Stomach smooth muscle (tissue), 2 donors: Measurements from ENCODE around the gene SDR42E2.
"Not testable (repeated sequence)": the region's sequence is repeated elsewhere in the genome, so short reads cannot be mapped to it uniquely, and the experiment has no call there.

Source experiments
- H3K27ac ChIP-seq: one replicate; pipeline ENCODE4 v1.7.0; 2013; ENCODE audit warnings: mild to moderate bottlenecking, low read length, inconsistent platforms
- H3K27me3 ChIP-seq, 2 donors: one replicate each; pipeline ENCODE4 v1.7.0; 2013; ENCODE audit warnings: low read length in 2 of 2; ENCODE audit not compliant: insufficient read depth in 2 of 2, control insufficient read depth in 1 of 2
- H3K36me3 ChIP-seq, 2 donors: one replicate each; pipeline ENCODE4 v1.7.0; 2013; ENCODE audit warnings: low read length in 2 of 2; ENCODE audit not compliant: control insufficient read depth in 2 of 2, insufficient read depth in 2 of 2
- H3K4me1 ChIP-seq: one replicate; pipeline ENCODE4 v1.7.0; 2013; ENCODE audit warnings: low read length; ENCODE audit not compliant: control insufficient read depth, insufficient read depth
- H3K4me3 ChIP-seq, 2 donors: one replicate each; pipeline ENCODE4 v1.7.0; 2013; ENCODE audit warnings: low read length in 2 of 2
- H3K9ac ChIP-seq, 2 donors: one replicate each; pipeline ENCODE4 v1.7.0; 2013; ENCODE audit warnings: low read length in 2 of 2, mild to moderate bottlenecking in 1 of 2
- H3K9me3 ChIP-seq, 2 donors: one replicate each; pipeline ENCODE4 v1.7.0; 2013; ENCODE audit warnings: low read length in 2 of 2; ENCODE audit not compliant: control insufficient read depth in 2 of 2
- donor health status: healthy.
- donor health status: Pancreatic carcinoma.

The SDR42E2 gene

DNA sequence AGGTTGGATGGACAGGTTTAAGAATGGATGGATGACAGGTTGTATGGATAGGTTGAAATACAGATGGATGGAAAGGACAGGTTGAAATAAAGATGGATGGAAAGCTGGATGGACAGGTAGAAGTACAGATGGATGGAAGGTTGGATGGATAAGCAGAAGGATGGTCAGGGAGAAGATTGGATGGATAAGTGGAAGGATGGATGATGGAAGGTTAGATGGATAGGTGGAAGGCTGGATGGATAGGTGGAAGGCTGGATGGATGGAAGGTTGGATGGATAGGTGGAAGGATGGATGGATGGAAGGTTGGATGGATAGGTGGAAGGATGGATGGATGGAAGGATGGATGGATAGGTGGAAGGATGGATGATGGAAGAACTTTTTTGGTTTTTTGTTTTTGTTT, 905 bp upstream of the SDR42E2 start:
- Histone ChIP-seq H3K27me3 (peaks cover 8 to 13% of the 10 kb centered on the region in 2 donors), H3K36me3 (no peaks in the 10 kb centered on the region), H3K4me1 (no peaks in the 10 kb centered on the region), H3K27ac (no peak overlapping the region), H3K9me3 (peaks cover 0 to under 1% of the 10 kb centered on the region in 2 donors), H3K9ac (no peak overlapping the region), H3K4me3 (no peak overlapping the region)

DNA sequence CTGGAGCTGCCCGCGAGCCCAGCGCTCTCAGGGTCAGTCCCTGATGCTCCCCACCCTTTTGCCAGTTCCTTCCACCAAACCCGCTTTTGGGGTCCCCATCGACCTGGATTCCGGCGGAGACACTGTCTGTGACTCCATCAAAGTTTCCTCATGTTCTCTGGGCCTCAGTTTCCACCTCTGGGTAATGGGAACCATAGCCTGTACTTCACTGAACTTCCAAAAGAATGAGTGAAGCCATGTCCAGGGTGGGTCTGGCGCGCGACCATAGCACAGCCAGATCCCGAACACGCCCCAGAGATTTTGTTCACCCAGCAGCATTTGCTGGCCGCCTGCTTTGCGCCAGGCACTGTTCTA, 327 bp downstream of the SDR42E2 start:
- peaks cover 8 to 13% of the 10 kb centered on the region in 2 donors for H3K27me3 ChIP-seq
- H3K36me3 ChIP-seq, result no peaks in the 10 kb centered on the region
- no peaks in the 10 kb centered on the region for H3K4me1 ChIP-seq
- H3K9me3 ChIP-seq, result peaks cover 0 to 5% of the 10 kb centered on the region in 2 donors
- no peak overlapping the region for H3K27ac ChIP-seq
- no peak overlapping the region for H3K9ac ChIP-seq
- no peak overlapping the region for H3K4me3 ChIP-seq

DNA sequence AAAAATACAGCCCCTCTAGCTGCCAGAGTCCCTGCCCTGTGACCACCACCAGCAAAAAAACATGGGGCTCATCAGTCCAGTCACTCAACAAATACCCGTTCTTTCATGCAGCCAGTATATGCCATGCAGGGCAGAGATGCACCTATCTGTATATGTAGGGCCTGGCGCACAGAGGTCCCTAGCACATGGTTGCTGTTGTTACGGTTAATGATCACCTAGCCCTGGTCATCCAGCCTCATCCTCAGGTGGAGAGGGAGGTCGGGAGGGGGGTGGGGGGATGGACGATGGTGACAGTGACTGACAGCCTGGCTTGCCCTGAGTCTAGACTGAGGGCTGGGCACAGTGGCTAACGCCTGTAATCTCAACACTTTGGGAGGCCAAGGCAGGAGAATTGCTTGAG, 1.5 kb downstream of the SDR42E2 start:
- Histone ChIP-seq H3K36me3 (no peaks in the 10 kb centered on the region), H3K4me1 (no peaks in the 10 kb centered on the region), H3K9me3 (peaks cover 0 to 5% of the 10 kb centered on the region in 2 donors), H3K4me3 (no peak overlapping the region), H3K27ac (no peak overlapping the region), H3K27me3 (peaks cover 8 to 13% of the 10 kb centered on the region in 2 donors), H3K9ac (no peak overlapping the region)

DNA sequence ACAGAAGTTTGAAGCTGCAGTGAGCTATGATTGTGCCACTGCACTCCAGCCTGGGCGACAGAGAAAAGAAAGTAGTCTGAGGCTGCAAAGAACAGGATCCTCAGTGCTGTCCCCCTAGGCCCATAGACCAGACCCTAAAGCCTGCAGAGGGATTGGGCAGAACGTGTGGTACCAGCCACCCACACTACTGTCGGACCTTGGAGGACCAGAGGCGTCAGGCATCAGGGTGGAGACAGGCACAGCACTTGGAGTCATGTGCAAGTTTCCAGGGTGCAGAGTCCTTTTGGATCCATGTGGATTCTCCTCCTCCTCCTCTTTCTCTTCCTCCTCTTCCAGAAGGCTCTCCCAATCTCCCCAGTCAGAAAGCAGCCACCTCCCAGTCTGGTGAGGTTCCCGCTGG, 2.2 kb downstream of the SDR42E2 start:
- Histone ChIP-seq H3K27ac (no peak overlapping the region), H3K36me3 (no peaks in the 10 kb centered on the region), H3K27me3 (peaks cover 8 to 13% of the 10 kb centered on the region in 2 donors), H3K9me3 (peaks cover 0 to 5% of the 10 kb centered on the region in 2 donors), H3K4me3 (no peak overlapping the region), H3K4me1 (no peaks in the 10 kb centered on the region), H3K9ac (no peak overlapping the region)

DNA sequence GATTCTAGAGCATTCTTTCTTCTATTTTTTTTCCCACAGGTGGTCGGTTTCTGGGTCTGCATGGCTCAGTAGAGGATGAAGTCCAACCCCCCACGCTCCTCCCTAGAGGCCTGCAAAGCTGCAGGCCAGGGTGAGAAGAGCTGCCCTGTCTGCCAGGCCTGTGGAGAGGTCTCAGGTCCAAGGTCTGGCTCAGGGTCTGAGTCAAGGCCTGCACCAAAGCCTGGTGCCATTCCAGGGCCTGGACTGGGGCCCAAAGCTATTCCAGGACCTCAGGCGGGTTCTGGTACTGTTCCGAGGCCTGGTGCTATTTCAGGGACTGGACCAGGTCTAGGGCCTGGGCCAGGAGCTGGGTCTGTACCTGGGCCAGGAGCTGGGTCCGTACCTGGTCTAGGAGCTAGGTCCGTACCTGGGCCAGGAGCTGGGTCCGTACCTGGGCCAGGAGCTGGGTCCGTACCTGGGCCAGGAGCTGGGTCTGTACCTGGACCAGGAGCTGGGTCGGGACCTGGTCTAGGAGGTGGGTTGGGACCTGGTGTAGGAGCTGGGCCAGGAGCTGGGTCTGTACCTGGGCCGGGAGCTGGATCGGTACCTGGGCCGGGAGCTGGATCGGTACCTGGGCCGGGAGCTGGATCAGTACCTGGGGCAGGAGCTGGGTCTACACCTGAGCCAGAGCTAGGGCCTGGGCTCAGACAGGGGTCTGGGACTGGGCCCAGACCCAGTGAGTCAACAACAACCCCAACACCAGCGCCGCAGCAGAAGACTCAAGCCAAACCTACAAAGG, 3.4 kb downstream of the SDR42E2 start:
- Histone ChIP-seq H3K9ac (no peak overlapping the region), H3K27me3 (peaks cover 8 to 13% of the 10 kb centered on the region in 2 donors), H3K36me3 (no peaks in the 10 kb centered on the region), H3K4me3 (no peak overlapping the region), H3K4me1 (no peaks in the 10 kb centered on the region), H3K27ac (no peak overlapping the region), H3K9me3 (peaks cover 0 to 5% of the 10 kb centered on the region in 2 donors)

DNA sequence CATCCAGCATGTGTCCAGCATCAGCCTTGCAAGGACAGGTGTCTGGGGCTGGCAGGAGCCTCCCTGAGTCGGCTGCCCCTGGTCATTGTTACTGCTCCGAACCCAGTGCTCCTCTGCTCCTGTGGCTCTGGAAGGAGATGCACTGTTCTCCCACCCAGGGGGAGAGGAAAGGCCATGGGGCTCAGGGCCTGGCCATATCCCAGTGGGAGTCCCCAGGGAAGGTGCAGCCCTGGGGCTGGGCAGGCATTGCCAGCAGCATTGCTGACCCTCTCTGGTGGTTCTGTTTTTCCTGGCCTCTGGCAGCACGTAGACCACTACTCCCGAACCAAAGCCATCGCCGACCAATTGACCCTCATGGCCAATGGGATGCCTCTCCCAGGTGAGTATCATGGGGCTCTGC, 9.6 kb downstream of the SDR42E2 start:
- no peaks in the 10 kb centered on the region for H3K4me1 ChIP-seq
- no peak overlapping the region for H3K9ac ChIP-seq
- H3K27ac ChIP-seq, result no peak overlapping the region
- no peaks in the 10 kb centered on the region for H3K36me3 ChIP-seq
- no peaks in the 10 kb centered on the region for H3K27me3 ChIP-seq
- no peak overlapping the region for H3K4me3 ChIP-seq
- H3K9me3 ChIP-seq, result no peaks in the 10 kb centered on the region

DNA sequence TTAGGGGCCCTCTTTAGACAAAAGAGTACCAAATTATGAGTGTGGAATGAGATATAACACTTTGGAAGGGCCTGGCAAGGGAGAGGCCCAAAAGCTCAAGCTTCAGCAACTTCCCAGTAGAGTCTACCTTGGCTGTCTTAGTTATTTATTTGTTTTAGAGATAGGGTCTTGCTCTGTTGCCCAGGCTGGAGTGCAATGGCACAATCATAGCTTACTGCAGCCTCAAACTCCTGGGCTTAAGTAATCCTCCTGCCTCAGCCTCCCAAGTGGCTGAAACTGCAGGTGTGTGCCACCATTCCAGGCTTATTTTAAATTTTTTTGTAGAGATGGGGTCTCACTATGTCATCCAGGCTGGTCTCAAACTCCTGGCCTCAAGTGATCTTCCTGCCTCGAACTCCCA, 10.3 kb downstream of the SDR42E2 start:
- not testable (repeated sequence) for H3K9me3 ChIP-seq, H3K27me3 ChIP-seq, H3K4me3 ChIP-seq, H3K36me3 ChIP-seq, H3K27ac ChIP-seq, H3K9ac ChIP-seq, H3K4me1 ChIP-seq

DNA sequence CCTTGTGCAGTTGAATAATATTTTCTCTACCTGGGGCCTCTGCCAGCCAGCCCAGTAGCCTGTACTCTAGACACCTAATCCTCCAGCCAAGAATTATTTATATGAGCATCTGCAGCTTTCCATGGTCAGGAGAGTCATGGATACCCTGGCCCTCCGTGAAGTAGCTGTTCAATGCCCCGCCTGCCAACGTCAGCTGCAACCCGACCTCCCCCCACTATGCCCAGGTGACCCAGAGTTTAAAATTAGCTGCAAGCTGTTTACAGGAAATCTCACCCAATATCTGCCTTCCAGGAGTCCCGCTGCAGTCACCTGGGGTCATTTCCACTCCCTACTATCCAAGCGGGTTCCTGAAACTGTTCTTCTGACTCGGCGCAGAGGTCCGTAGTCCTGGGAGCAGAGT, 12.3 kb downstream of the SDR42E2 start:
- H3K9me3 ChIP-seq, result no peaks in the 10 kb centered on the region
- H3K4me3 ChIP-seq, result no peak overlapping the region
- H3K4me1 ChIP-seq, result no peaks in the 10 kb centered on the region
- H3K27me3 ChIP-seq, result no peaks in the 10 kb centered on the region
- H3K9ac ChIP-seq, result no peak overlapping the region
- H3K36me3 ChIP-seq, result no peaks in the 10 kb centered on the region
- H3K27ac ChIP-seq, result no peak overlapping the region

DNA sequence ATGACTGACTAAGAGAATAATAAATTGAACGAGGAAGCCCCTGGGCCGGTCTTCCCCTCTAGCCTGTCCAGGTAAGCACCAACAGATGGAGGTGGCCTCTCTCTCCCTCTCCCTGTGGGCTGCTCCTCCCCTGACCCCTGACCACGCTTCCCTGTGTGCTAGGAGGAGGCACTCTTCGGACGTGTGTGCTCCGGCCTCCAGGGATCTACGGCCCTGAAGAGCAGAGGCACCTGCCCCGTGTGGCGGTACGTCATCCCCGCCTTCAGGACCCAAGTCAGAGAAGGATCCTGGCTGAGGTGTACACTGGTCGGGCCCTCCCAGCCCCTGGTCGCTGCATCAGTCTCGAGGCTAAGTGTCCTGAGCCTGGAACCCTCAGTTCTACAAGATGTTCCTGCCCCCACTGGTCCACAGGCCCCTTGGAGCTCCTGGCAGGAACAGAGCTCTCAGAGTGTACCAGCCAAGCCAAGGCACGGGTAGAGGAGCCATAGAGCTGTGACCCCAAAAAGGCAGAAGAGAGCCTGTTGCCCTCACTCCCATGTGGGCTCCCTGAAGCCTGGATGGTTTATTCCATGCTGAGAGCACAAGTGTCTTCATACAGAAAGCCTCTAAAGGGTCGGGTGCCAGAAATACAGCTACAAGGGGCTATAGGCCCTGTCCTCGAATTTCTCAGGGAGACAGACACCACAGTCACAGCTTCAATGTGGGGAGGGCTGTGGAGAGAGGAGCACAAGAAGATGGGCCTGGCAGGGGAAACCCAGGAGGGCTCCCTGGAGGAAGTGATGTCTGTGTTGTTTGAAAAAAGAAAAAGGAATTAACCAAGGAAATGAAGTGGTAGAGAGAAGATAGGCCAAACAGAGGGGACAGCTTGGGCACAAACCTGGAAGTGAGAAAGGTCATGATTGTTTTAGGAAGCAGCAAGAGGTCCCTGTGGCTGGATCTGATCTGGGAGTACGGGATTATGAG, 15.9 kb downstream of the SDR42E2 start:
- Histone ChIP-seq H3K4me3 (no peak overlapping the region), H3K9ac (no peak overlapping the region), H3K9me3 (no peaks in the 10 kb centered on the region), H3K27ac (no peak overlapping the region), H3K4me1 (no peaks in the 10 kb centered on the region), H3K27me3 (no peaks in the 10 kb centered on the region), H3K36me3 (no peaks in the 10 kb centered on the region)

DNA sequence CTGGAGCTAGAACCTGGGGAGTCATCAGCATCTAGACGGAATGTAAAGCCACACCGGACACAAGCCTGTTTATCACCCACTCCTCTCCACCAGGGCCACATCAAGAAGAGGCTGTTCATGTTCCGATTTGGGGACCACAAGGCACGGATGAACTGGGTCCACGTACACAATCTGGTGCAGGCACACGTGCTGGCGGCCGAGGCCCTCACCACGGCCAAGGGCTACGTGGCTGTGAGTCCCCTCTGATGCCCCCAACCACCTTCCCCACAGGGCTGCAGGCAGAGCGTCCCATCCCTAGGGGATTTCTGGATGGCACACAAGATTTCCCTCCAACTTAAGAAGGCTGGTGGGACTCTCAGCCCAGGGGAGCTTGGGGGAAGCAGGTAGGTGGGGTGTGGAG, 19.1 kb downstream of the SDR42E2 start:
- H3K27ac ChIP-seq, result no peak overlapping the region
- no peaks in the 10 kb centered on the region for H3K27me3 ChIP-seq
- no peaks in the 10 kb centered on the region for H3K36me3 ChIP-seq
- no peak overlapping the region for H3K9ac ChIP-seq
- H3K9me3 ChIP-seq, result no peaks in the 10 kb centered on the region
- no peak overlapping the region for H3K4me3 ChIP-seq
- no peaks in the 10 kb centered on the region for H3K4me1 ChIP-seq

DNA sequence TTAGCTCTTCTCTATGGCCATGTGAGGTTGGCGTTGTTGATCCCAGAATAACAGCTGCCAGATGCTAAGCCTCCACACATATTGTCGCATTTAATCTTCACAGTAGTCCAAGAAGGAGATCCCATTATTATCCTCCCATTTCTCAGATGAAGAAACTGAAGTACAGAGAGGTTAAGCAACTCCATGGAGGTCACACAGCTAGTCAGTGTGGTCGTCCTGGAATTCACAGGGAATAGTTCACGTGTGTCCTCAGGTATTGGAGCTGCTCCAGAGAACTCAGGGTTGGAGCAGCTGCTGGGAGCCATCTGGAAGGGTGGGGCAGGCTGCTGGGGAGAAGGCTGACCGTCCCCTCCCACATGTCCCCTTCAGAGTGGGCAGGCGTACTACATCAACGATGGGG, 19.5 kb downstream of the SDR42E2 start:
- Histone ChIP-seq H3K27ac (no peak overlapping the region), H3K9ac (no peak overlapping the region), H3K9me3 (no peaks in the 10 kb centered on the region), H3K36me3 (no peaks in the 10 kb centered on the region), H3K27me3 (no peaks in the 10 kb centered on the region), H3K4me1 (no peaks in the 10 kb centered on the region), H3K4me3 (no peak overlapping the region)
